HG03342 (cell line): ENCODE data around the gene TEKT5.

Source experiments
- ATAC-seq: cut with Tn5 transposase; IDR thresholded peaks from one replicate; pipeline ENCODE4 v1.9.1; 2021; ENCODE audit warnings: mild to moderate bottlenecking, moderate library complexity; ENCODE audit not compliant: unreplicated experiment

Gene TEKT5

DNA sequence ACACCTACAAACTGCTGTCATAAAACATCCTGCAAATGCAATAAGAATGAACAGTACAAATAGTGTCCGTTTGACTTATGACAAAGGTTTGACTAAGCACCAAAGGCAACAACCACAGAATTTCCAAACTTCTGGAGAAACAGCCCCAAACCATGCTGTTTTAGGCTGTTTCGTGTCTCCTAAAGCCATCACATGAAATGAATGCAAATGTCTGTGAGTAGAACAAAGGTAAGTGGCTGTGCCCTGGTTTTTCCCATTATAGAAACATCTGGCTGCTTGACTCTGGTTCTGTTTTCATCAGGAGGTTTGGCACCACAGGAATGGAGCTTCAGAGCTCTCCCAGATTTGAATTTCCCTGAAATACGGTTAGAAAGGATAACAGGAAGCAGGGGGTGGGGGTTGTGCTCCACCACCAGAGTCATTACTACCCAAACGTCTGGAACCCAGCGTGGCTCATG is 109.7 kb downstream of the TEKT5 start:
- ATAC-seq: no peak

DNA sequence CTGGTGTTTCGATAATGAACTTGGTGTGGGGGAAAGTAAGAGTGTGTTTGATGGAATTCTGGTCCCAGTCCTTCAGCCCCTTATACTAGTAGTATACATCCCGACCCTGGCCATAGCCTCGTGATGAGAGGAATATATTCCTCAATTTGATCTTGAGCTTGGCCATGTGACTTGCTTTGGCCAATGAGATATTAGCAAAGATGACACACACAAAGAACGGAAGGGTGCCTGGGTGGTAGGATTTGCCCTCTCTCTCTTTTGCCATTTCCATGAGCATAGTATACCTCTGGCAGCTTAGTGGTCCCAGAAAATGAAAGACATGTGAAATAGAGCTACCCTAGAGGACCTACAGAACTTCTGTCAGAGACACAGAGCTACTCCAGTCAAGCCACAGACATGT is 111.5 kb downstream of the TEKT5 start:
- ATAC-seq: no peak

DNA sequence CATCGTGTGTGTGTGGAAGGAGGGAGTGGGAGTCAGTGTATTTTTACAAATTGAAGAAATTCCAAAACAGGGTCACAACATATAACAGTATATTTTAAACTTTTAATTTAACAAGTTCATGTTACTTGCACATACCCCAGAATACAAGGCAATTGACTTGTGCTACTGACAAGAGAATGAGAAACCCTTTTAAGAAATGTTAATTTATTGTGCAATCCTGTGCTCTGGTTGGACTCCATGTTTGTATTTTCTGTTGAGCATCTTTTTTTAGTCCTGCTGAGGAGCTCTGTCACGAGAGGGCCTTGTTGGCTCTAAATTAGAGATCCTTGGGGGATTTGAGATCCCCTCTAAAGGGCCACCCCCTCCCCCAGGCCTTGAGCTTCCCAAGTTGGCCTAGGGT is 113.2 kb downstream of the TEKT5 start:
- no peak for ATAC-seq

DNA sequence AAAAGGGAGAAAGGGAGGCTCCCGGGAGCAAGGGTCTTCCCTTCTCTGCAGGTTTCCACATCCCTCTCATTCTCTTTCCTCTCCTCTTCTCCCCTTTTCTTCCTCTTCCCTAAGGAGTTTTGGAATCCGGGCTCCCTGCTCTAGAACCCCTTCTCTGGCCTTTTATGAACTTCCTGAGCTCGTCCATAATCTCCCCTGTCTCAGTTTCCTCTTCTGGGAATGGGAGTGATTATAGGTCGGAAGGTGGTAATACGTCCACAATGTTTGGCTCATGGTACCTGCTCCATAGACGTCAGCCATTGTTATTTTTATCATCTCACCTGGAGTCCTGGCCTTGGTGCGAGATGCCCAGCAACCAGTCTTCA is 113.9 kb downstream of the TEKT5 start:
- ATAC-seq: no peak

DNA sequence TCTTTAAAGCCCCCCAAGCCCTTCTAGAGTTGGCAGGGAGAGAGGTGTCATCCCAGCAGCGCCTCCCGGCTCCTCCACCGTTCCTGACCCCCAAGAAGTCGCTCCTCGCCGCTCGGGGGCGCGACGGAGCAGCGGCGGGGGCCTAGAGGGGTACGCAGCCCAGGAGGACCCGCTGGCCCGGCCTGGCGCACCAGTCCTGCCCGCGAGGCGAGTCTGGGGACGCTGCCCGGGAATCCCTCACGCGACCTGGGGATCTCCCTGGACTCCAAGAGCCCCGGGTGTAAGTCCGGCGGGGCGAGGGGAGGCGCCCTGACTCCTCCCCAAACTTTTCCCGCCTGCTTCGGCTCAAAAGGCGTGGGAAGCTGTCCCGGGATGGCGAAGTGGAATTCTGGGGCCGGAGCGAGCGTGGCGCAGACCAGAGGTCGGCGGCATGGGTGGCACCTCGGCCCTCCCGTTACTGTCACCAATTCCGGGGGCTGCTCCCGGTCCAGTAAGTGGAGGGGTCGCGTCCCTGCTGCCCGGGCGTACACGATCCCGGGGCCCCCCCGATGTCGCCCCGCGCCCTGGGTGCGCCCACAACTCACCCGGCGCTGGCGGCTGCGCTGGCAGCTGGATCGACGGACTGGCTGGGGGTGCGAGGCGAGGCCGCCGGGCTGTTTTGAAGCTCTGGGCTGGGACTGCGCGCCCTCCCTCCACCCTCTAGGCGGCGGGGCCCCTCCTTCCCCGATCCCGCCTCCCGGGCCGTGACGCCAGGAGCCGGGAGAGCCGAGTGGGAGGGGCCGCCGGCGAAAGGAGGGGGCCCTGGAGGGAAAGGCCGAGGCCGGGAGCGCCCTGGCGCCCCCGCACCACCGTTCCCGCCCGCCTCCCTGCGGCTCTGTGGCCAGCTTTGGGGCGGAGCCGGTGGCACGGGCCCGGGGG is 114.5 kb downstream of the TEKT5 start, which contains the start of gene EMP2:
Gene EMP2, minus strand, starts transcription at position 634 of the 918 bp plus-strand sequence. CDS start 32,981 bp downstream, outside the sequence.
- ATAC-seq: no peak

DNA sequence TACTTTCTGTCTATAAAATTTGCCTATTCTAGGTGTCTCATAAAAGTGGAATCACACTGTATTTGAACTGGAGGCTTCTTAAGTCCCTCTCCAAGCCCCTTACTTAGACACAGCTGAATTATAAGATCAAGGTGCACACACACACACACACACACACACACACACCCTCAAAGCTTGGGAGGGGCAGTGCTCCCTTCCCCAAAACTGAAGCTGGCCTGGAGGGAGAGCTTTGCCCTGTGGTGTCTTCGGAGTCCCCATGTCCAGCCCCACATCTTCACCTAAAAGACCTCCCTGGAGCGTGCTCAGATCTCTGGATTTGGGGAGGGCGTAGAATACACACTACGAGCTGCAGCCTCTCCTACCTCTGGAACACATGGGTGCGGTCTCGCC is 115.2 kb downstream of the TEKT5 start:
- no peak for ATAC-seq

DNA sequence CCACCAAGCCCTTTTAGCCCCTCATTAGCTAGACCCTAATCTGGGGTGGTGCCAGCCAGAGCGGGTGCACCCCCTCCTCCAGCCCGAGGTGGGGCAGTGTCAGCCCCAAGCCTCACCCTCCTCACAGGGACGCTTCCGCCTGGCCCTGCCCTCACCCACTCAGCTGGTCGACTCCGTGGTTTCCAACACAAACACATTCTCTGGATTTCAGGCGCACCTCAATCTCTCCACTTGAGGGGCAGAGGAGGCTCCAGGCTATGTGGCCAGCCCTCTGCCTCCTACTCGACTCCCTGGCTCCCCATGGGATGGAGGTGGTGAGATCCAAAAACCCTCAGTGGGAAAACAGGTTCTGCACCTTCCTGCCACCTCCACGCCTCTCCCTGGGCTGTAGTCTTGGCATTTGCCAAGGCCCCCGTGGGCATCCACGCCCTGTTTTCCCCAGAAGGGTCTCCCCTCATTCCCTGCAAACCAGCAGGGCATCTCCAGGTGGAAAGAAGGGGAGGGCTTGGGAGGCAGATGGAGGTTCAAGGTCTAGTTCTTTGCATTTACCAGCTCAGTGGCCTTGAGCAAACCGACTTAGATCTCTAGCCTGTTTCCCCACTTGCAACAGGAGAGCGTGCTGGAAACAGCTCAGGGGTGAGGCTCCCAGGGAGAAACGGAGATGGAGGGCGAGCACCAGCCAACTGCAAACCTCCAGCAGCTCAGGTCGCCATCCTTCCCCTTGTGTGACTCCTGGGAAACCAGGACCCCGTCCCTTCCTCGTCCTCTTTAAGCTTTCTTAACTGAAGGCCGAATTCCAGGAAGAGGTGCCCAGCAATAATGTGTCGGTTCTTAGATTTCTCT is 116.0 kb downstream of the TEKT5 start:
- ATAC-seq: no peak
